Measurements from ENCODE around the gene SOCS7.

SOCS7 gene

DNA sequence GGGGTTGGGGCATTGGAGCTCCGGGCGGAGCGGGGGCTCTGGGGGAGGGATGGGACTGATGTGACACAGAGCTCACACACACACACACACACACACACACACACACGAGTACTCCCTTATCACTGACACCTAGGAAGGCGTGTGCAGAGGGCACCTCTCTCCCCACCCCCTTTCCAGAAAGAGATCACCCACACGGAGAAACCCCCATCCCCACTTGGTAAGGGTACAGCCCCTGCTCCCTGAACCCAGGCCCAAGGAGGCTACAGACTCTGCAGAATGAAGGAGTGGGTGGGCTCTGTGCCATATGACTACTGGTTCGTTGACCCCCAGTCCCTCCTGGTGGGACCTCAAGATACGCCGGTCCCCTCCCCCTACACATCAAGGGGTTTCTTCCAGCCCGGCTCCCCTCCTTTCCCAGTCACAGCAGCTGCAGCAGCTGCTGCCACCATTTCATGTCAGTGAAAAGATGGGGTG, 67.9 kb downstream of the SOCS7 start:
- DNase-seq, result no peak

GRCh38 chr17:38420518-38420917, 68.9 kb downstream of the SOCS7 start:
- no peak for DNase-seq

- DNase-seq, result peak in 2 of 56 donors; percentile 23 to 40
These were observed 69.7 kb downstream of the SOCS7 start for GRCh38 chr17:38421171-38421841.

- peak in 3 of 56 donors; percentile 21 to 29 (median 22) for DNase-seq
These were observed 70.5 kb downstream of the SOCS7 start for GRCh38 chr17:38421871-38422827.

DNA sequence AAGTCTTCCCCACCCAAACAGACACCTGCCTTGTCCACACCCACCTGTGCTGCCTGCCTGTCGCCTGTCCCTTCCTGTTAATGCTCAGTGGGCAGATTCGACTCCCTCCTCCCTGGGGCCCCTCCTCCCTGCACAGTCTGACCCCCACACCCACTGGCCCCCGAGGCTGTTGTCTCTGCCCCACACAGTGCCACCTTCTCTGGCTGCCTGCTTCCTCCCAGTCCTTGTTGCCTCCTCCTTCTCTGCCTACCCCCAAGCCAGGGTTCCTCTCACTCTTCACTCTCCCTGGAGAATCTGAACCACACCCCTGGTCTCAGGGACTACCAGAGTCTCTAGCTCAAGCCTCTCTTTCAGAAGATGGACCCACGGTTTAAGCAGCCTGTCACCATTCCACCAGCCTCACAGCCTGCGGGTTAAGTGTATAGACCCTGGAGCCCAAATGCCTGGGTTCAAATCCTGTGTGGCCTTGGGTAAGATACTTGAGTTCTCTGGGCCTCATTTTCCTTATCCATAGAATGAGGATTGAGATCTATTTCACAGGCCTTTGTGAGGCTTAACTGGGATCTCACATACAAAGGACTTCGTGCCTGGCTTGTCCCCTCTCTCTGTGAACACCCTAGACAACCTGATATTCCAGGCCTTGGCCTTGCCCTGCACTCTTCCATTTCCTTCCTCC, 72.8 kb downstream of the SOCS7 start:
- no peak for DNase-seq

DNA sequence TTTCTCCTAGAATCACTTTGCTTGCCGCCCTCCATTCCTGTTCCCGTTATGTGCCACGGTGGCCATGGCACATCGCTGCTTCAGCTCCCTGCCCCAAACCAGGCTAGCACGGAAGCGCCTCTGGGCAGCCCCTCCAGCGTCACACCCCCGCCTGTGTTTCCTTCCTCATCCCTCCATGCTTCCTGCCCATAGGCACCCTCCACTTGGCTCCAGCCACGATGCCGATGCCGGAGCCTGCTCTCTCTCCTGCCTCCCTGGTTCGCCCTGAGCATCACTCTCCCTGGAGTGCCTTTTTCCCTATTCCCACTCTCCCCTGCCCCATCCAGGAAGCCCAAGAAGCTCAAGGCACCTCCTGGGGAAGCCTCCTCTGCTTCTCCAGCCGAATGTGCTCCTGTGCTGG, 73.4 kb downstream of the SOCS7 start:
- DNase-seq, result no peak

DNA sequence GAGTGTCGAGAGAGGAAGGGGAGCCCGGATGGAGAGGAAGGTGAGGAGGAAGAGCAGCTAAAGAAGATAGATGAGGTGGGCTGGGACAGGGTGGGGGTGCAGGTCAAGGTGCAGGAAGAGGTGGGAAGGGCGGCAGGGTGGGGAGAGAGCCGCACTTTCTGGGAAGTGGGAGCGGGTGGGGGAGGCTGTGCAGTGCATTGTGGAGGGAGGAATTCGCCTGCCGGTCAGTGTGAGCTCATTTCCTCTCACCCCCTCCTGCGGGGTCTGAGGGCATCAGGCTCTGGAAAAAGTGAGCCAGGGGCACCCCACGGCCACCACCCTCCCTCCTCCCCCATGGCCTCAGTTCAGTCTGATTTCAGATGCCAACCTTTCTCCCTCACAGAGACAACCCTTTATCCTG, 74.1 kb downstream of the SOCS7 start:
- DNase-seq, result no peak

- DNase-seq, result no peak
These were observed 74.8 kb downstream of the SOCS7 start for GRCh38 chr17:38426441-38426840.

GRCh38 chr17:38427160-38427949, 75.7 kb downstream of the SOCS7 start:
- DNase-seq, result no peak

- peak in 50 of 56 donors; percentile 39 to 89 (median 73) for DNase-seq
These were observed 76.5 kb downstream of the SOCS7 start, which contains the start of gene ARHGAP23 for GRCh38 chr17:38428112-38428642. Gene ARHGAP23, plus strand, starts transcription at chr17:38428464. Its CDS starts 22 bp downstream, at chr17:38428486.

DNA sequence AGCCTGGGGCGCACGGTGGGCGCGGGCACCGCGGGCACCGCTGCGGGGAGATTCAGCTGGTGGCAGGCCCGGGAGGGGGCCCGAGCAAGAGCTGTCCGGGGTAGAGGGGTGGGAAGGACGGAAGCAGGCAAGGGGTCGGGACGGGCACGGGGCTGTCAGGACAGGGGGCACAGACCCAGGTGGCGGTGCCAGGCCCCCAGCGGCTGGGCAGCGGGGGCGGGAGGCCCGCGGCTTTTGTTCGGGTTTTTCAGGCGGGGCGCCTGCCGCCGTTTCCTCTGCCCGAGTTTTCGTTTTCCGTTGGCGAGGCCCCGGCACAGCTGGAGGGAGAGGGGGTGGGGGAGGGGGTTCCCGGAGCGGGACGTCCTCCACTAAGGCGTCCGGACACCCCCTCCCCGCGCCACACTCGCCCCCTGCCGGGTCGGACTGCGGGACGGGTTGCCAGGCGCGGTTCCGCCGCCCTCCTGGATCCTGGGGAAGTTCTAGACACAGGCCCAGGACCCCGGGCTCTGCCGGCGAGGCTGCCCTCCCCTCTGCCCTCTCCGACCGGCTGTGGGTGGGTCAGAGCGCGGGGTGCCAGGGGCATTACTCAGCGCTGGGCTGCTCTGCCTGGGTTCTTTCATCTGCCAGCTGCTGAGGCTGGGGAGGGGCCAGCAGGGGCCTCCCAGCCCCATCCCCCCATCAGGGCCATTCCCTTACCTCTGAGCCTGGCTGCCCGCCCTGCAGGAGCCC, 77.2 kb downstream of the SOCS7 start:
- DNase-seq, result peak in 54 of 56 donors; percentile 20 to 90 (median 80)

DNA sequence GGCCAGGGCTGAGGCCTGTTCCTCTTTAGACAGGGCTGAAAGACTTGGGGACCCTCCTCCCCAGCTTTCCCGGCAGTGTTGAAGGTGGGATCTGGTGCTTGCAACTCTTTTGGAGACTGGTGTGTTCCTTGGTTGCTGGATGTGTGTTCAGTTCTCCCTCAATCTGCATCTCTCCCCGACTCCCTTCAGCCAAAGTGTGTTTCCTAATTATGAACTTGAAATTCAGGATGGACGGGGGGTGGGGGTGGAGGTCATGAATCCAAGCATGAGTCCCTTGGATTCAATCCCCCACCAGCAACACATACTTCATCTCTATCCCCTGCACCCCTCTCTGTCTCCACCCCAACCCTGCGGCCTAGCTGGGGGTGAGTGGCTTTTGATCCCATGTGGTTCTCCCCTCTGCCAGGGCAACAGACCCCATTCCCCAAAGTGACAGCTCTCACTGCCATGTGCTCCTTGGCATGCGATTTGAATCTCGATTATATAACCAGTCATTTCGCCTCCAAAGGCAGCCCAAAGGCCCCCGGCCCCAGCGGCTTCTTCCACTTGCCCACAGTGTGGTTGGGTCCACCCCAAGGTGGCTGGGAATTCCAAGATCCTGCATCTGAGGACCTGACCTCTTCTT, 77.9 kb downstream of the SOCS7 start:
- DNase-seq, result peak in 5 of 56 donors; percentile 23 to 58 (median 43)

DNA sequence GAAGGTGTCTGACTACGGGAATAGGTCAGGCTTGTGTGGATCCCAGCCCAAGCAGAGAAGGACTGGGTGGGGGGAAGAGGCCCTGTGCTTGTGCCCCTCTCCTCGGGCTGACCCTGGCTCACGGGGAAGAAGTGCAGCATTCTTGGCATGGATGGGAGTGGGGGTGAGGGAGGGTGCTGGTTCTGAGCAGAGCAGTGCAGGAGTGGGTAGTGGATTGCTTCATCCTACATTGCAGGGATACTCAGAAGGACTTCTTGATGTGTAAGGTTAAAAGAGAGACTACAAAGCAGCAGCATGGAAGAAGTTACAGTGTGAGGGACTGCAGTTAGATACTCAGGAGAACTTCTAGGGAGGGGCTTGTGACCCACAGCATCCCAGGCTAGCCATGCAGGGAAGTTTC, 78.7 kb downstream of the SOCS7 start:
- DNase-seq, result peak in 1 of 56 donors; percentile 41

GRCh38 chr17:38430822-38431221, 79.2 kb downstream of the SOCS7 start:
- no peak for DNase-seq

GRCh38 chr17:38431346-38432145, 79.9 kb downstream of the SOCS7 start:
- peak in 54 of 56 donors; percentile 42 to 98 (median 88) for DNase-seq

- DNase-seq, result peak in 51 of 56 donors; percentile 31 to 89 (median 66)
These were observed 82.6 kb downstream of the SOCS7 start for GRCh38 chr17:38434178-38434665.

DNA sequence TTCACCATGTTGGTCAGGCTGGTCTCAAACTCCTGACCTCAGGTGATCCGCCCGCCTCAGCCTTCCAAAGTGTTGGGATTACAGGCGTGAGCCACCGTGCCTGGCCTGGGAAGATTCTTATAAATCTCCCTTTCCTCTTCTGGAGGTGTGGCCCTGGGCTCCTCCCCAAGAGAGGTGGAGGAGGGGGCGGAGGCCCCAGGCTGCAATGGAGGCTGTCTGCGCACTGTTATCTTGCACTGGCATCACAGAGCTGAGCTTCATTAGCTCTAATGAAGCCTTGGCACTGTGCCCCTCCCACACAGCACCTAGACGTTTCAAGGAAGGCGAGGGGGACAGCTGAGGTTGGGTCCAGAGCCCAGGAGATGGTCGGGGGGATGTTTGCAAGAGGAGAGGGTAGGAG, 84.2 kb downstream of the SOCS7 start:
- no peak for DNase-seq

- DNase-seq, result no peak
These were observed 84.7 kb downstream of the SOCS7 start for GRCh38 chr17:38436386-38436785.

Data from nucleus accumbens (tissue), 56 donors.